ENCODE data around the gene MACF1. TPM values are rescaled to one million over a fixed set of nuclear protein-coding genes. Genes with fewer than 3 reads are reported as not detected.

The MACF1 gene
- polyA plus RNA-seq, 3 donors, result 32.3 to 63.1 (median 61.9) TPM

DNA sequence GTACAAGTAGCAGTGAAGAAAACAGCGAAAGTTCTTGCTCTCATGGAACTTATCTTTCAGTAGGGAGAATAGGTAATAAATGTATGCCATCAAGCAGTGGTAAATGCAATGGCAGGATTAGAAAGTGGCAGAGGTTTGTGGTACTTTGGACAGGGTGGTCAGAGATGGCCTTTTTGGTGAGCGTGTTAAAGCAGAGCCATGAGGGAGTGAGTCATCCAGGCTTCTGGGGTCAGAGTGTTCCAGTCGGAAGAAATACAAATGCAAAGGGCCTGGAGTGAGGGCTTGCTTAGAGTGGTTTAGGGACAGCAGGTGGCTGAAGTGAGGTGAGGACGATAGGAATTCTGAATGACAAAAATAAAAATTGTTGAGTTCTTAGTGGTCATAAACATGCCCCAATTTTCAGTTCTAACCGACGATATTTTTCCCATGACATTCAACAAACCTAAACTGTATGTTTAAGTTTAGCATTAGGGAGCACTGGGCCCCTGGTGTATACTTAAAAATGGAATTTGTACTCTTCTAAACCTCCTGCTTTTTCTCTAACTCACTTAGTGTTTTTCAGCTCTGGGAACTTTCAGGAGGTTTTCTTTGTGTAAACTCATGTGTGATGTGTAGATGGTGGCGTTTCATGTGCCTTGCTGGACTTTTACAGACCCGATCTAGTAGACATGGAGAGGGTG, 78.2 kb downstream of the MACF1 start:
- 76 to 85% (median 80%) methylated on average over 7 to 8 of the region's 8 CpGs for WGBS, 3 donors
- H3K27ac ChIP-seq (ENCODE audit: low read depth, low read length), result no peak overlapping the region

DNA sequence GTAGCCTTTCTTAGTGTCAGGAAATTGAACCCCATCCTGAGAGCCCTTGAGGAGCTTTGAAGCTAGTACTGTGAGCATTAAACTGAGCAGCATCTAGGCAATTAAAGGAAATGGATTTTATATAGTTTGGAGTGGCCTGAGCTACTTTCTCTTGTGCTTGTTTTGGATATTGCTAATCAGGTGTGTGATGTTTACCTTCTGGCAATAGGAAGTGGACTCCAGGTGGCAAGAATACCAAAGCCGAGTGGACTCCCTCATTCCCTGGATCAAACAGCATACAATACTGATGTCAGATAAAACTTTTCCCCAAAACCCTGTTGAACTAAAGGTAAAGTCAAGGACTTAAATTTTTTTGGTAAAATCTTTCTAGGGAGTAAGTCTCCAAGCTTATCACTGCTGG, 79.4 kb downstream of the MACF1 start:
- no peak overlapping the region for H3K27ac ChIP-seq (ENCODE audit: low read depth, low read length)
- 35 to 76% (median 73%) methylated on average over 1 of the region's 1 CpG for WGBS, 3 donors

DNA sequence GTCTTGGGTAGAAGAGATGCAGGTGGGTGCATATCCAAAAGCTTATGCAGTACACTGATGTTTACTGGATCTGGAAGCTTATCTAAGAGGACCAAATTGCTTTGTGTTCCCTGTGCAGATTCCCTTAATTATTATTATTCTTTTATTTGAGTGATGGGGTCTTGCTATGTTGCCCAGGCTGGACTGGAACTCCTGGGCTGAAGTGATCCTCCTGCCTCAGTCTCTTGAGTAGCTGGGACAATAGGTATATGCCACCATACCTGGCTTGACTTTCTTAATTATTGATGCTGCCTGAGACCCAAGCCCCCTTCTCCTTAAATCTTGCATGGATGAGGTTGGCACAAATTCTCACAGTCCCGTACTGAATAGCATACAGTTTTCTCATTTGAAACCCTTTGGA, 83.0 kb downstream of the MACF1 start:
- 91 to 100% (median 96%) methylated on average over 1 of the region's 1 CpG for WGBS, 3 donors
- no peak overlapping the region for H3K27ac ChIP-seq (ENCODE audit: low read depth, low read length)

DNA sequence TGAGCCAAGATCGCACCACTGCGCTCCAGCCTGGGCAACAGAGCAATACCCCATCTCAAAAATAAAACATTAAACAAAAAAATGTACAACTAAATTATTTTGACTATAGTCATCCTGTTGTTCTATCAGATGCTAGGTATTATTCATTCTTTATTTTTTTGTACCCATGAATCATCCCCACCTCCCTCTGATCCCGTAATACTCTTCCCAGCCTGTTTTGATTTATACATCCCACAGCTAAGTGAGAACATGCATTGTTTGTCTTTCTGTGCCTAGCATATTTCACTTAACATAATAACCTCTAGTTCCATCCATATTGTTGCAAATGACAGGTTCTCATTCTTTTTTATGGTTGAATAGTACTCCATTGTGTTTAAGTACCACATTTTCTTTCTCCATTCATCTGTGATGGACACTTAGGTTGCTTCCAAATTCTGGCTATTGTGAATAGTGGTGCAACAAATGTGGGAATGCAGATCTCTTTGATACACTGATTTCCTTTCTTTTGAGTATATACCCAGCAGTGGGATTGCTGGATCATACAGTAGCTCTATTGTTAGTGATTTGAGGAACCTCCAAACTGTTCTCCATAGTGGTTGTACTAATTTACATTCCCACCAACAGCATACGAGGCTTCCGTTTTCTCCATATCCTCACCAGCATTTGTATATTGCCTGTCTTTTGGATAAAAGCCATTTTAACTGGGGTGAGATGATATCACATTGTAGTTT, 84.4 kb downstream of the MACF1 start:
- WGBS, 3 donors, result 97 to 99% (median 97%) methylated on average over 5 of the region's 5 CpGs

DNA sequence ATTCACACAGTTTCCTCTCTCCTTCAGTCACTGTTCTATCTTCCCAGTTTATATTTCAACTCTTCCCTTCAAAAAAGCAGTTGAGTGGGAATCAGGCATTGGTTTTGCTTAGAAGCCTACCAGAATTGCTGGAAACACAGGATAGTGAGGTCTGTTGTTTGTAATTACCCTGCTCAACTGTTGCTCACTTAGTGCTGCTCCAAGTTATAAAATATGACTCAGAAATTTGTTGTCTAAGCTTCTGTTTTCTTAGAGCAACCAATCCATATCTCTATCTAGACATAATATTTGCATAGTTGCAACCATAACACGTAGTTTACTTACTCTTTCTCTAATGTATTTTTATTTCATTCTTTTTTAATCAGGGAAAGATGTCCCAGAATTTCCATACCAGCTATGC, 87.9 kb downstream of the MACF1 start:
- 48 to 96% (median 88%) methylated on average over 1 of the region's 1 CpG for WGBS, 3 donors
- H3K27ac ChIP-seq (ENCODE audit: low read depth, low read length), result no peak overlapping the region

More for the DNA sequence above, 84.4 kb downstream of the MACF1 start:
- no peak overlapping the region for H3K27ac ChIP-seq (ENCODE audit: low read depth, low read length)

DNA sequence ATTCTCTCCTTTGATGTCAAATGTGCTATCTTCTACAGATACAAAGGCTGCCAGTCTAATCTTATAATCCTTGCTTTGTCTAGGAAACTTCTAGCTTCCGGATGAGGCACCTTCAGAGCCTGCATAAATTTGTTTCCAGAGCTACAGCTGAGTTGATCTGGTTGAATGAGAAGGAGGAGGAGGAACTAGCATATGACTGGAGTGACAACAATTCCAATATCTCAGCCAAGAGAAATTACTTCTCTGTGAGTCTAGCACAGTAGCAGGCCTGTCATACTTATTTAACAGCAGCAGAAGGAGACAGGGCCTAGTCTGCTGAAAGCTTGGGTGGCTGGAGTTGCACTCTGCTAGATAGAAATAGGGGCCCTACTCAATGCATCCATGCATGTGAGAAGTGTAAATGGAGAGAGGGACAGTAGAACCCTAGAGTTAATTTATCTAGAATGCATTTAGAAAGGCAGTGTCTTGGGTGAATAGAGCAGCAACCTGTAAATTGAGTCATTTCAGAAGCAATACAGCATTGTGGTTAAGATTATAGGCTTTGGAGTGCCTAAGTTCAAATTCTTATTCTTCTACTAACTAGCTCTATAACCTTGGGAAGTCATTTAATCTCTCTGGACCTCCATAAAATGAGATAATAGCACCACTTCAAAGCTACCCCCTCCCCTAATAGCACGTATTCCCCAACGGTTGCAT, 89.0 kb downstream of the MACF1 start:
- WGBS, 3 donors, result 50 to 90% (median 87%) methylated on average over 3 of the region's 3 CpGs
- no peak overlapping the region for H3K27ac ChIP-seq (ENCODE audit: low read depth, low read length)

DNA sequence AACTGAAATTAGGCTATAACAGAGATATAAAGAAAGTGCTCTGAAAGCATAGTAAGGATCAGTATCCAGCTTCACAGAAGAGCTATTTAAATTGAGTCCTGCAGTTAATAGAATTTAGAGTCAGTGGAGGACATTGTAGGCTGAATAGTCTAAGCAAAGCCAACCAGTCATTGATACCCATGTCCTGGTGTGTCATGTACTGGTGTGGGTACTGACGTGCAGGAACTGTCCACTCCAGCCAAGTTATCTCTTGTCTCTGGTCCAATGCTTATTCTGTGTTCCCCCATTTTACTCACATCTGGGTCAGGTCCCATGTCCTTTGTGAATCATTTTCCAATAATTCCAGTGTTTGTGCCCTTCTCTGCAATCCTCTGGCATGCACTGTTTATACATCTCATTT, 90.0 kb downstream of the MACF1 start:
- no peak overlapping the region for H3K27ac ChIP-seq (ENCODE audit: low read depth, low read length)
- WGBS, 3 donors, result 43 to 86% (median 84%) methylated on average over 1 of the region's 1 CpG

DNA sequence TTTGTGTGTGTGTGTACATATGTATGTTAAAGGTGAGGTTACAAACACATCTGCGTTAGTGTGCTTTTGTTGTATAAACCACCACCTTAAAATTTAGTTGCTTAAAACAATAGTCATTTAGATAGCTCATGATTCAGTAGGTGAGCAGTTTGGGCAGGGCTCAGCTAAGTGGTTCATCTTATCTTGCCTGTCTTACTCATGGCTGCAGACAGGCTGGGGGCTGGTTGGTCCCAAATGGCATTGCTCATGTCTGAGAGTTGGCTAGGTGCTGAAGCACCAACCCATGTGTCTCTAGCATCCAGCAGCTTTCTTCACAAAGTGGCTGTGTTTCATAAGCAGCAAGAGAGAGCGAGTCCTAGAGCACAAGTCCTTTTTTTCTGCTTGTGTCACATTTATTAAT, 91.4 kb downstream of the MACF1 start:
- no peak overlapping the region for H3K27ac ChIP-seq (ENCODE audit: low read depth, low read length)
- 92 to 100% (median 96%) methylated on average over 2 of the region's 2 CpGs for WGBS, 3 donors

DNA sequence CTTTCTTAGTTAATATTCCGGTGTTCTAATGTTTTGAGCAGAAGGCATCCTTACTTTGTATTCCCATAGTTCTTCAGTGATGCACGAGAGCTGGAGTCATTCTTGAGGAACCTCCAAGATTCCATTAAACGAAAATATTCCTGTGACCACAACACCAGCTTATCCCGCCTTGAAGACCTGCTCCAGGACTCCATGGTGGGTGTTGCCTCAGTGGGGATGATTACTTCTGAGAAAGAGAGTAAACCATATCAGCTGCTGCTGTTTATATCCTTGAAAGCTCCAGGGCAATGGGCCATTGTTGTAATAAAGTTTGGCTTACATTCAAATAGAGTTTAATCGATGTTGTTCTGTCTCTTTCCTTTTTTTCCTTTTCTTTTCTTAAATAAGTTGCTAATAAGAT, 93.1 kb downstream of the MACF1 start:
- WGBS, 3 donors, result 38 to 58% (median 50%) methylated on average over 5 of the region's 5 CpGs
- H3K27ac ChIP-seq (ENCODE audit: low read depth, low read length), result no peak overlapping the region

DNA sequence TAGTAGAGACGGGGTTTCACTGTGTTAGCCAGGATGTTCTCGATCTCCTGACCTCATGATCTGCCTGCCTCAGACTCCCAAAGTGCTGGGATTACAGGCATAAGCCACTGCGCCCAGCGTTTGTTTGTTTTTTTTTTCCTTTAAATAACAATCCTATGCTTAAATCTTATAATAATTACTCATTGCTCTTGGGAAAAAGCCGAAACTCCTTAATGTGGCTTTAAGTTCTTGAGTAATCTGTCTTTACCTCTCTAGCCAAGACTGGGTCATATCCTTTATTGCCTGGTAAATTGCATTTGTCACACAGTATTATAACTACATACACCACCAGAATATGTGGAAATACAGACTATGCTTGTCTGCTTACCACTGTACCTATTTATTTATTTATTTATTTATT, 97.1 kb downstream of the MACF1 start:
- no peak overlapping the region for H3K27ac ChIP-seq (ENCODE audit: low read depth, low read length)
- WGBS, 3 donors, result 92 to 97% (median 93%) methylated on average over 5 of the region's 5 CpGs

DNA sequence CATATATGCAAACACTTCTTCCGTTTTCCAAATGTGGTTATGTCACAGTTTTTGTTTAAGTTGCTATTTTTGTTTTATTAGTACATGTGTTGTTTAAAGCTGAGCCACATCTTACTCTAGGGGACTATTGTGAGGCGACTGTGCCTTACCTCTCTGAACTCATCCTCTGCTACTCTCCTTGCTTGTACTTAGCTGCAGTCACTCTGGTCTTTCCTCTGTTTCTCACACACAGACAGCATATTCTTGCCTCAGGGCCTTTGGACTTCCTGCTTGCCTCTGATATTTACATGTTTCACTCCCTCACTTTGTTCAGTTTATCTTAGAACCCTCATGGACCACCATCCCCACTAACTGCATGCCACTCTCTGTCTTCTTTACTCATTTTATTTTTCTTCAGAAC, 101.1 kb downstream of the MACF1 start:
- WGBS, 3 donors, result 65 to 98% (median 80%) methylated on average over 2 of the region's 2 CpGs
- no peak overlapping the region for H3K27ac ChIP-seq (ENCODE audit: low read depth, low read length)

DNA sequence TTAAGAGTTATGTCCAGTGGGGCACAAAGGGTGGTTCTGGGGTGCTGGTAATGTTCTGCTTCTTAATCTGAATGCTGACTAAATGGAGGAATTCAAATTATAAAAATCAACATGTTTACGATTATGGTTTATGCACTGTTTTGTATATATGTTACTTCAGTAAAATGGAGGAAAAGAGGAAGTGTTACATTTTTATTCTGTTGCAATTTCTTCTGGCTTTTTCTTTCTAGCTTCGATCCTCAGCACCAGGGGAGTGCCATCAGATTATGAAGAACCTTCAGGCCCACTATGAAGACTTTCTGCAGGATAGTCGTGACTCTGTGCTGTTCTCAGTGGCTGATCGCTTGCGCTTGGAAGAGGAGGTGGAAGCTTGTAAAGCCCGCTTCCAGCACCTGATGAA, 105.5 kb downstream of the MACF1 start:
- H3K27ac ChIP-seq (ENCODE audit: low read depth, low read length), result no peak overlapping the region
- WGBS, 3 donors, result 84 to 94% (median 88%) methylated on average over 6 of the region's 6 CpGs

DNA sequence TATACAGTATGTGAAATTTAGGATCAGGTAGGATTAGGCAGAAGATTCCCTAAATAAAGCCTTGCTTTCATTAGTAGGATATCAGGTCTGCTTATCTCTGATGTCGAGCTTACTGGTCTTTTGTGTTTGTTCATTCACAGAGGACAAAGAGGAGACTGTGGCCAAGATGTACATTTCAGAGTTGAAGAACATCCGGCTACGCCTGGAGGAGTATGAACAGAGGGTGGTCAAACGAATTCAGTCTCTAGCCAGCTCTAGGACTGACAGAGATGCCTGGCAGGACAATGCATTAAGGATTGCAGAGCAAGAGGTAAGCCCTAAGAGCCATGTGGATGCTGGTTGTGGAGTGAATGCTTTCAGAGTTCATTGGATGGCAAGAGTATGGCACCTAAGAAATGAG, 106.2 kb downstream of the MACF1 start:
- WGBS, 3 donors, result 71 to 93% (median 90%) methylated on average over 4 of the region's 4 CpGs
- no peak overlapping the region for H3K27ac ChIP-seq (ENCODE audit: low read depth, low read length)

DNA sequence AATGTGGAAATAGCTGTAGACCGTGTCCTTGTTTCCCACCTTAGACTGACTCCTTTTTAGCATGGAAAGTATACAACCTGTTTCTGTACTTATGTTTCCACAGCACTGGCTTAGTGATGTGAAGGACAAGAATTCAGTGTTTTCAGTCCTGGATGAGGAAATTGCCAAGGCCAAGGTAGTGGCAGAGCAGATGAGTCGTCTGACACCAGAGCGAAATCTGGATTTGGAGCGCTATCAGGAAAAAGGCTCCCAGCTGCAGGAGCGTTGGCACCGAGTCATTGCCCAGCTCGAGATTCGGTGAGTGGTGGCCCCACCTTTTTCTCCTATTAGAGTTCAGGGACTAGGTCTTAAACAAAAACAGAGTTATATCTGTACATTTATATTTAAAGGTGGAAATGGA, 112.6 kb downstream of the MACF1 start:
- WGBS, 3 donors, result 83 to 90% (median 87%) methylated on average over 8 of the region's 8 CpGs
- H3K27ac ChIP-seq (ENCODE audit: low read depth, low read length), result no peak overlapping the region

DNA sequence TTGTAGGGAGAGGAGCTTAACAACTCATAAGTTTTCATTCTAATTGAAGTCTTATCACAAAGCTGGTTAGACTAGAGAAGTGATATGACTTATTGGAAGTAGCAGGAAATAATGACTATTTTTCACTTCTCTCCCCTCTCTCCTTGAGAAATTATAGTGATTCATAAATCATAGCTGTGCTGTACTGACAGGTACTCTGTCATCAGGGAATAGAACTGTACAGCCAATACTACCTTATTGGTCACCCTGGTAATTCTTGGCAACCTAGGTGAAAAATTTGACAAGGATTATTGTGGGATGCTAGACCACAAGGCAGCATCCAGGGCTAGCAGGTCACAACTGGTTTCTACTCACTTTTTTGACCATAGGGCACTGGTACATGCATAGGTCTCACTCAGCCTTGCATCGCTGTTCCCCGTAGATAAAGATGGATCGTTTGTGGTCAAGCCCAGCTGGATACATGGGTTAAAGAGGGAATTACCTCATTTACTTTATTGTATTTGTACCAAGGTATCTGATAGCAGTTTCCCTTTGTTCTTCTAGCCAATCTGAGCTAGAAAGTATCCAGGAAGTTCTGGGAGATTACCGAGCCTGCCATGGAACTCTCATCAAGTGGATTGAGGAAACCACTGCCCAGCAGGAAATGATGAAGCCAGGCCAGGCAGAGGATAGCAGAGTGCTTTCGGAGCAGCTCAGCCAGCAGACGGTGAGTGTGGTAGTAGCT, 113.6 kb downstream of the MACF1 start:
- H3K27ac ChIP-seq (ENCODE audit: low read depth, low read length), result no peak overlapping the region
- WGBS, 3 donors, result 56 to 83% (median 63%) methylated on average over 6 of the region's 6 CpGs

DNA sequence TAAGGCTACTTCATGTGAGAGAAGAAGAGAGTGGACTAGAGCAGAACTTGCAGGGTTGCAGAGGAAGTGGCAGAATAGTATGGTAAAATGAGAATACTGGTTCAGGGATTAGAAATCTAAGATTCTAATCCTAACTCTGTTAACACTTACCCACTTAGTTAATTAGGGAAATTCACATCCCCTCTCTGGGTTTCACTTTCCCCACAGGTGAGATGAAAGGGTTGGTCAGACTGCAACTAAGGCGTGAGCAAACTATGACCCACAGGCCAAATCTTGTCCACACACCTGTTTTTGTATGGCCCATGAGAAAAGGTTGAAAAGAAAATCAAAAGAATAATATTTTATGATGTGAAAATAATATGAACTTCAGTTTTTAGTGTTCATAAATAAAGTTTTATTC, 117.5 kb downstream of the MACF1 start:
- no peak overlapping the region for H3K27ac ChIP-seq (ENCODE audit: low read depth, low read length)
- WGBS, 3 donors, result 96 to 100% (median 98%) methylated on average over 1 of the region's 1 CpG

DNA sequence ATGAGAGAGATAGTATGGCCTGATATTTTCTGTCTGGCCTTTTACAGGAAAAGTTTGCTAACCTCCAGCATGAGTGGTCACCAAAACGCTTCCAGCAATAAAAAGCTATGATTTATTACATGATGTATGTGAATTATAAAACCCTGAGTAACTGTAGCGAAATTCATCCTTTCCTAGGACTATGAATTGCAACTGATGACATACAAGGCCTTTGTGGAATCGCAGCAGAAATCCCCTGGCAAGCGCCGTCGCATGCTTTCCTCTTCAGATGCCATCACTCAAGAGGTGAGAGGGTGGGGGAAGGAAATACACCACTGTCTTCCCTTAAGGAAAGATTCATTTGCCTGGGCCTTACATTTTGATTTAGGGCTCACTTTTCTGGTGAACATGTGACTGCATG, 117.9 kb downstream of the MACF1 start:
- 86 to 91% (median 89%) methylated on average over 6 of the region's 6 CpGs for WGBS, 3 donors
- H3K27ac ChIP-seq (ENCODE audit: low read depth, low read length), result no peak overlapping the region

DNA sequence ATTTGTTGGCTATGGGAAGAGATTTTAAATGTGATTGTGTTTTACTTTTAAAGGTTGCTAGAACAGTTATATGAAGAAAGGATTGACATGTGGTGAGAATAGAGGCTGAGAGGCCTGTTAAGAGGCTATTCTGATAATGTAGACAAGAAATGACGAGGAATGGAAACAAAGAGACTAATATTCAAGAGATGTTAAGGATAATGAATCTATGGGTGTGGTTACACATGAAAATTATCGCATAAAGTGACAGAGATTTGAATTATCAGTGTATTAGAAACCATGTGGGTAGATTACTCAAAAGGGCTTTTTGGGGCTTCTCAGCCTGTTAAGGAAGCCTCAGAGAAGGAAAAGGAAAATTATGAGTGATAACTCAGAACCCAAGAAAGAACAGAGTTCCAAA, 120.4 kb downstream of the MACF1 start:
- H3K27ac ChIP-seq (ENCODE audit: low read depth, low read length), result no peak overlapping the region

DNA sequence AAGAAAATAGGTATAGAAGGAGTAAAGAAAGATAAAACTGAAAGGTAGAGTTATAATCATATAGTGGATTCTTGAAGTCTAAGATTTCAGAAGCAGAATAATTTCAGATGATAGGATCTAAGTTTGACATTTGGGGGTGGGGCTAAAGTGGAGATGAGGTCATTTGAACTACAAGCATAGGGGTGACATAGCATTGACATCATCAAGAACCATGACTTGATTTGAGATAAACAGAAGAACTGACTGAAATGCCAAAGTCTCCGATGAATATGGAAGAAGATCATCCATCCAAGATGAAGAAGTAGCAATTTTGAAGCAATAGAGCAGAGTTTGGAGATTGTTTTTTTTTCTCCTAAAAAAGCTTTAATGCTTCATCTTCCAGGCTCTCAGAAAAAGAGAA, 122.3 kb downstream of the MACF1 start:
- no peak overlapping the region for H3K27ac ChIP-seq (ENCODE audit: low read depth, low read length)
- 93 to 100% (median 96%) methylated on average over 1 of the region's 1 CpG for WGBS, 3 donors

More for the DNA sequence above, 120.4 kb downstream of the MACF1 start:
- WGBS, 3 donors, result 93 to 97% (median 96%) methylated on average over 2 of the region's 2 CpGs
